HG02588 (cell line): ENCODE data around the gene CBFA2T2.
"Not testable (repeated sequence)": the region's sequence is repeated elsewhere in the genome, so short reads cannot be mapped to it uniquely, and the experiment has no call there.

Experiments used
- ATAC-seq: cut with Tn5 transposase; IDR thresholded peaks from one replicate; pipeline ENCODE4 v1.9.1; 2021; ENCODE audit warnings: mild to moderate bottlenecking, moderate library complexity; ENCODE audit not compliant: unreplicated experiment

Gene CBFA2T2

DNA sequence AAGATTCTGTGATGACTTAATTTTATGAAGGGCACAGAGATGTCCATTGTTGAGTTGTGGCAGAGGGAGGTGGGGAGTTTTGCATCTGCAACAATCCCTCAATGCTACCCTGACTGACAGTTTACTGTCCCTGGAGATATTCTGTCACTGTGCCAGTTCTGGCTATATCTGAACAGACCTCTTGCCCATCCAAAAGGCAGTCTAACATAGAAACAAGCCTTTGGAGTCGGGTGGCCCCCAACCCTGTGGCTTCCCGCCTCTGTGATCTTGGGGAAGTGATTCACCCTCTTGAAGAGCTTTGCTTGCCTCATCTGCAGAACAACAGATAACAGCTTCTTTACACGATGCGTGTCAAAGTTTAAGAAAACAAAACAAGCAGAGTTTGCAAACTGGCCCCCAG, 200.1 kb downstream of the CBFA2T2 start:
- ATAC-seq, result no peak

DNA sequence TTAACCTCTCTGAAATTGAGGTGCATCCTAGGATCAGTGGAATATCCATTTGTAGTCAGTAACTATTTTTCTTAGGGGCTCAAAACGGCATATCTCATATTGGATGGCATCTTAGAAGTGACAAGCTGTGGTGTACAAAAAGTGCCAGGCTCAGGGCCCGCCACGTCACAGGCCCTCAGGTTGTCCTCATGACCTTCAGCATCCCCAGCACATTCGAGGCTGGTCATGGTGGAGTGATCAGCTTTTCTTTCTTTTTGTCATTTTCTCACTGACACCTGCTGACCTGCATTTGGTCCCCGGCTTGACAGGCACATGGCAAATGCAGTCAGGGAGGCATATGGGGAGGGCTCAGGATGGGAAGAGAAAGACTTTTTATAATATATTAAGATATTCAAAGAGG, 203.4 kb downstream of the CBFA2T2 start:
- ATAC-seq, result no peak

DNA sequence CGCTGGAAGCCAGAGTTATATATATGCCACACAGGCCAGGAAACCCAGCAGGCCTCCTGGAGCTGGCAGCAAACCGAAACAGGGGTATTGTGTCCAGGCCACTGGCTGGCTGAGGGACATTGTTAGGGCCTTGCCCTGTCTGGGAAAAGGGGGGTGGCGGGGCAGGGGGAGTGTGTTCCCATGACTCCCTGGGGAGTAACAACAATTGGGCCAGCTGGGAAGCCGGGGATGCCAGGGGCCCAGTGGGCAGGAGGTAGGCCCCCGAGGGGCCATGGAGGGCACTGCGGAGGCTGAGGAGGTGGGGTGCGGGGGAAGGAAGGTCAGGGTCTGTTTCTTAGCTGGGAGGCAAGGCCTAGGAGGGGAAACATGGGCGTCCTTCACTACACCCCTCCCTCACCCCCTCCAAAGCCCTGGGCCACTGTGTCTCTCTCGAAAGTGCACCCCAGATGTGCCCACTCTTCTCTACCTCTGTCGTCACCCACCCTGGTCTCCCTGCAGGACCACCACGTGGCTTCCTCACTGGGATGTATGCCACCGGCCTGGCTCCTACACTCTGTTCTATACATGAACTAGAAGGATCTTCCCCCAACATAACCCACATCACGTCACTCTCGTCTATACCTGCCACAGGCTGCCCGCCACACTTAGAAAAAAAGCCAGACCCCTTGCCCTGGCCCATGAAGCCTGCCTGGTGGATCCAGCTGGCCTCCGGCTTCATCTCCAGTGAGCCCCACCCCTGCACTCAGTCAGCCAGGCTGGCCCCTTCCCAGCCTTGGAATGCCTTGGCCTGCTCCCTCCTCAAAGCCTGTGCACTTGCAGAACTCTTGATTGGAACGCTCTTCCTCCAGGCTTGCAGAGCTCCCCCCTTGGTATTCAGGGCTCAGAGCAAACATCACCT, 204.1 kb downstream of the CBFA2T2 start:
- no peak for ATAC-seq

DNA sequence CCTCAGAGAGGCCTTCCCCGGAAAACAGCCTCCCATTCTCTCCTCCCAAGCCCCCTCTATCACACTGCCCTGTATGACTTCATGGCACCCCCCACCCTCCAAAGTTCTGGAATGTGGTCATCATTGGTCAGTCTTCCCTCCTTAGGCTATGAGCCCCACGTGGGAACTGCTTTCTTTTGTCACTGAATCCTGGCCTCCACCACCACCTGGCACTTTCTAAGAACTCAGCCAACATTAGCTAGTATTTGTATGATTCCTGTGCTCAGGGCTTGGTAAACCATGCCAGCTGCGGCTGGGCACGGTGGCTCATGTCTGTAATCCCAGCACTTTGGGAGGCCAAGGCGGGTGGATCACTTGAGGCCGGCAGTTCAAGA, 204.7 kb downstream of the CBFA2T2 start:
- ATAC-seq, result no peak

DNA sequence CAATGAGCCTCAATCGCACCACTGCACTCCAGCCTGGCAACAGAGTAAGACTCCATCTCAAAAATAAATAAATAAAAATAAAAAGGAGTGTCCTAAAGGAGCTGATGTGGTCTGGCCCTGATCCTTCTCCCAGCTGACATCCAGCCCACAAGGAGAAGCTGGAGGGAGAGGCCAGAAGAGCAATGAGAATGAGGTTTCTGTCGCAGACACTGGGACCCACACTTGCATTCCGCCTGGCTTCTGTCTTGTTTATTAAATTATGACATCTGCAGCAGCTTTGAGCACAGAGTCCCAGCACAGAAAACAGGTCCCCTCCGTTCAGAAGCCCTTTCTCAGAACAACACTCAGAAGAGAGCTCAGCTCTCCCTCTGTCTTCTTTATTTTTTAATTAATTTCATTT, 206.6 kb downstream of the CBFA2T2 start:
- no peak for ATAC-seq

DNA sequence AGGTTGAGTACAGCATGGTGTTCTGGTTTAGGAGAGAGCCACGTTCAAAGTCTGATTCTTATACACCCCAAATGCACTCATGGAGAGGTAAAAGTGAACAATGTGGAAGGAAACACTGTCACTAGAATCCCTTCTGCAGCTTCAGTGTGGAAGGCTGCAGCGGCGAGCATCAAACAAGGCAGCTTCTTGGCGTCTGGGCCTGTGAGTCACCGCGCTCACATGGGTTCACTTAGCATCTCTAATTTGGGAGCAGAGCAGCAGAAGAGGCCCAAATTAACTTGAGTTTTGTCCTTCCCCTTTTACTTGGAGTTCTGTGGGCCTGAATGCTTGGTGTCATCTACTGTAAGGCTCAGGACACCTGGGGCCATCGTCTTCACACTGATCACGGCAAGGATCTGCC, 207.2 kb downstream of the CBFA2T2 start:
- no peak for ATAC-seq

DNA sequence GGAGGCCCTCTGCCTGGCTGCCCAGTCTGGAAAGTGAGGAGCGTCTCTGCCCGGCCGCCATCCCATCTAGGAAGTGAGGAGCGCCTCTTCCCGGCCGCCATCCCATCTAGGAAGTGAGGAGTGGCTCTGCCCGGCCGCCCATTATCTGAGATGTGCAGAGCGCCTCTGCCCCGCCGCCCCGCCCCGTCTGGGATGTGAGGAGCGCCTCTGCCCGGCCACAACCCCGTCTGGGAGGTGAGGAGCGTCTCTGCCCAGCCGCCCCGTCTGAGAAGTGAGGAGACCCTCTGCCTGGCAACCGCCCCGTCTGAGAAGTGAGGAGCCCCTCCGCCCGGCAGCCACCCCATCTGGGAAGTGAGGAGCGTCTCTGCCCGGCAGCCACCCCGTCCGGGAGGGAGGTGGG, 209.1 kb downstream of the CBFA2T2 start:
- not testable (repeated sequence) for ATAC-seq
